Measurements from ENCODE around the gene PLAU.

PLAU gene

DNA sequence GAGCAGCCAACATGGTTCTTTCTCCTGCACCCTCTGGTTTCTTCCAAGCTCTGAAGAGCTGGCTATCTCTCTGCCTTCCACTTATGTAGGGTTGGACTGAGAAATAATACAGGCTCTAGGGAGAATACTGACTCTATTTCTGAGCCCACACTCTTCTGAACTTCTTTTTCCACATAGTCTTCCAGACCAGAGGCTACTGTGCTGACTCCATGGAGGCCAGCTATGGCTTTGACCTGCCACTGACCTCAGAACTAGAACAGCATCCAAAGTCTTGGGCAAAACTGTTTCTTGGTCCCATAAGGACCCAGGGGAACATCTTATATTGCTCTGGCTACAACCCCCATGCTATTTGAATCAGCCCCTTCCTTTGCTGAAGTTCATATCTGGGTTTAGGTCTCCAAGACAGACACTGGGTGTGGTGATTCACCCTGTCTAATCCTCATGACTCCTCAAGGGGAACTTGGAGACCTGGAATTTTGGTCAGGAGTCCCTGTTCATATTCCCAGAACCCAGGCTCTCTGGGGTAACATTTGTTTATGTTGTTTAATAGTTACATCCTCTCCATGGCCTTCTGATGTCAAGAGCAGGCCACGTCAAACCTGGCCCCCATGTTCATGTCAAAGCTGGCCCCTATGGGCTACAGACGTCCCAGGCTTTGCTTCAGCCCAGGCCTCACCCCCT is 12.1 kb upstream of the PLAU start:
- H3K4me2 ChIP-seq (ENCODE audit: low read length), result no peak overlapping the region
- H3K4me3 ChIP-seq (ENCODE audit: low read depth, low read length, poor library complexity, severe bottlenecking), result no peak overlapping the region
- H3F3A ChIP-seq (ENCODE audit: insufficient read depth, low read length), result no peaks in the 10 kb centered on the region

DNA sequence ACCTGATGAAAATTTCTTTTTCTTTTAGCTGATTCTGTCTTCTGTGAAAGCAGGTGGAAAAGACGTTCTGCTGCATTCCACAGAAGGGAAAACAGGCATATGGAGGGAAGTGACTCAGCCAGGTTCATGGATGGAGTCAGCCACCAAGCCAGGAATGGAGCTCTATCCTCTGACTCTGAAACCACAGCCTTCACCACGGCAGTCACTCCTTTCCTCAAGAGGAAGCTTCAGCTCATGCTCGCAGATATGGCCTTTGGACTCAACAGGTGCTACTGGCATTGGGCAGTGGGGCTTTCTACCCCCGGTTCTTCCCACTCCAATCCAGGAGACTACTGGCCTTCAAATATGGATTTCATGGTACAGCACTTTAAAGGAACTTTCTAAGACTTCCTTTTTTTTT is 11.5 kb upstream of the PLAU start:
- Histone ChIP-seq H4K20me1 (ENCODE audit: insufficient read depth, low read length) (no peaks in the 10 kb centered on the region), H3K4me2 (ENCODE audit: low read length) (no peak overlapping the region), H3K9ac (ENCODE audit: low read length) (no peak overlapping the region), H3K4me3 (ENCODE audit: low read depth, low read length, poor library complexity, severe bottlenecking) (no peak overlapping the region), H3K36me3 (ENCODE audit: insufficient read depth, low read length) (no peaks in the 10 kb centered on the region), H2AFZ (ENCODE audit: low read length) (no peak overlapping the region), H3K27ac (ENCODE audit: low read depth, low read length, poor library complexity, severe bottlenecking) (no peak overlapping the region), H3K4me1 (ENCODE audit: insufficient read depth, low read length, severe bottlenecking) (no peaks in the 10 kb centered on the region), H3K9me2 (ENCODE audit: low read depth, low read length) (no peaks in the 10 kb centered on the region), H3F3A (ENCODE audit: insufficient read depth, low read length) (no peaks in the 10 kb centered on the region), H3K27me3 (ENCODE audit: insufficient read depth, low read length) (no peaks in the 10 kb centered on the region), H3K9me3 (ENCODE audit: low read length) (no peaks in the 10 kb centered on the region), H3K79me2 (ENCODE audit: insufficient read depth, low read length) (no peaks in the 10 kb centered on the region)
- TF ChIP-seq, protein P1, sequence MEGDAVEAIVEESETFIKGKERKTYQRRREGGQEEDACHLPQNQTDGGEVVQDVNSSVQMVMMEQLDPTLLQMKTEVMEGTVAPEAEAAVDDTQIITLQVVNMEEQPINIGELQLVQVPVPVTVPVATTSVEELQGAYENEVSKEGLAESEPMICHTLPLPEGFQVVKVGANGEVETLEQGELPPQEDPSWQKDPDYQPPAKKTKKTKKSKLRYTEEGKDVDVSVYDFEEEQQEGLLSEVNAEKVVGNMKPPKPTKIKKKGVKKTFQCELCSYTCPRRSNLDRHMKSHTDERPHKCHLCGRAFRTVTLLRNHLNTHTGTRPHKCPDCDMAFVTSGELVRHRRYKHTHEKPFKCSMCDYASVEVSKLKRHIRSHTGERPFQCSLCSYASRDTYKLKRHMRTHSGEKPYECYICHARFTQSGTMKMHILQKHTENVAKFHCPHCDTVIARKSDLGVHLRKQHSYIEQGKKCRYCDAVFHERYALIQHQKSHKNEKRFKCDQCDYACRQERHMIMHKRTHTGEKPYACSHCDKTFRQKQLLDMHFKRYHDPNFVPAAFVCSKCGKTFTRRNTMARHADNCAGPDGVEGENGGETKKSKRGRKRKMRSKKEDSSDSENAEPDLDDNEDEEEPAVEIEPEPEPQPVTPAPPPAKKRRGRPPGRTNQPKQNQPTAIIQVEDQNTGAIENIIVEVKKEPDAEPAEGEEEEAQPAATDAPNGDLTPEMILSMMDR (IDR thresholded peaks at IDR 0.05; ENCODE audit: low read length), result no peak
- no peak for TF ChIP-seq EZH2 (IDR thresholded peaks at IDR 0.05; ENCODE audit: borderline replicate concordance, low read length)

More for the DNA sequence above, 12.1 kb upstream of the PLAU start:
- Histone ChIP-seq H3K9me2 (ENCODE audit: low read depth, low read length) (no peaks in the 10 kb centered on the region), H3K36me3 (ENCODE audit: insufficient read depth, low read length) (no peaks in the 10 kb centered on the region), H3K9me3 (ENCODE audit: low read length) (no peaks in the 10 kb centered on the region), H3K79me2 (ENCODE audit: insufficient read depth, low read length) (no peaks in the 10 kb centered on the region), H4K20me1 (ENCODE audit: insufficient read depth, low read length) (no peaks in the 10 kb centered on the region), H3K27ac (ENCODE audit: low read depth, low read length, poor library complexity, severe bottlenecking) (no peak overlapping the region), H3K27me3 (ENCODE audit: insufficient read depth, low read length) (no peaks in the 10 kb centered on the region), H3K4me1 (ENCODE audit: insufficient read depth, low read length, severe bottlenecking) (no peaks in the 10 kb centered on the region), H2AFZ (ENCODE audit: low read length) (no peak overlapping the region), H3K9ac (ENCODE audit: low read length) (no peak overlapping the region)
- TF ChIP-seq, protein P1 (IDR thresholded peaks at IDR 0.05; ENCODE audit: low read length), result no peak
- TF ChIP-seq EZH2 (IDR thresholded peaks at IDR 0.05; ENCODE audit: borderline replicate concordance, low read length), result no peak

DNA sequence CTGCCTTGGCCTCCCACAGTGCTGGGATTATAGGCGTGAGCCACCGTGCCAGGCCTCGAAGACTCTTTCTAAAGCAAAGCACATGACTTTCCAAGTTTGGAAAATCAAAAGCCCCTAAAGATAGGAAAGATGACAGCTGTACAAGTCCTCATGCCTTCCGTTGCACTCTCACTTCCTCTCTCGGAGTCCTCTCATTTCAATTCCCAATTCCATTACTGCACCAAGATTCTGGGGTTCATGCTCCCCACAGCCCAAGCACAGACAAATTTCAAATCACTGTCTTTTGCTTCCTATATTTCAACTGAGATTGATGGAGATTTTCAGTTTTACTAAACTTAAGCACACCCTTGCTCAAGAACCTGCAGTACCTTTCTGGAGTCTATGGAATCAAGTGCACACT is 10.9 kb upstream of the PLAU start:
- H4K20me1 ChIP-seq (ENCODE audit: insufficient read depth, low read length), result no peaks in the 10 kb centered on the region
- H3K27ac ChIP-seq (ENCODE audit: low read depth, low read length, poor library complexity, severe bottlenecking), result no peak overlapping the region
- H3K9me3 ChIP-seq (ENCODE audit: low read length), result no peaks in the 10 kb centered on the region
- no peak overlapping the region for H3K9ac ChIP-seq (ENCODE audit: low read length)
- no peaks in the 10 kb centered on the region for H3K4me1 ChIP-seq (ENCODE audit: insufficient read depth, low read length, severe bottlenecking)
- H3F3A ChIP-seq (ENCODE audit: insufficient read depth, low read length), result no peaks in the 10 kb centered on the region
- H3K27me3 ChIP-seq (ENCODE audit: insufficient read depth, low read length), result no peaks in the 10 kb centered on the region
- no peak overlapping the region for H3K4me2 ChIP-seq (ENCODE audit: low read length)
- H3K79me2 ChIP-seq (ENCODE audit: insufficient read depth, low read length), result no peaks in the 10 kb centered on the region
- H2AFZ ChIP-seq (ENCODE audit: low read length), result no peak overlapping the region
- TF ChIP-seq, protein P1 (IDR thresholded peaks at IDR 0.05; ENCODE audit: low read length), result no peak
- TF ChIP-seq EZH2 (IDR thresholded peaks at IDR 0.05; ENCODE audit: borderline replicate concordance, low read length), result no peak
- H3K36me3 ChIP-seq (ENCODE audit: insufficient read depth, low read length), result no peaks in the 10 kb centered on the region
- H3K4me3 ChIP-seq (ENCODE audit: low read depth, low read length, poor library complexity, severe bottlenecking), result no peak overlapping the region
- H3K9me2 ChIP-seq (ENCODE audit: low read depth, low read length), result no peaks in the 10 kb centered on the region

Measured in OCI-LY1 (cell line).